HG03469 (cell line): ENCODE data around the gene CLCNKA.
"Not testable (repeated sequence)": the region's sequence is repeated elsewhere in the genome, so short reads cannot be mapped to it uniquely, and the experiment has no call there.

Source experiments
- ATAC-seq: cut with Tn5 transposase; IDR thresholded peaks from one replicate; pipeline ENCODE4 v1.9.1; 2021; ENCODE audit warnings: mild to moderate bottlenecking, moderate library complexity, moderate number of reproducible peaks; ENCODE audit not compliant: unreplicated experiment

Gene CLCNKA

DNA sequence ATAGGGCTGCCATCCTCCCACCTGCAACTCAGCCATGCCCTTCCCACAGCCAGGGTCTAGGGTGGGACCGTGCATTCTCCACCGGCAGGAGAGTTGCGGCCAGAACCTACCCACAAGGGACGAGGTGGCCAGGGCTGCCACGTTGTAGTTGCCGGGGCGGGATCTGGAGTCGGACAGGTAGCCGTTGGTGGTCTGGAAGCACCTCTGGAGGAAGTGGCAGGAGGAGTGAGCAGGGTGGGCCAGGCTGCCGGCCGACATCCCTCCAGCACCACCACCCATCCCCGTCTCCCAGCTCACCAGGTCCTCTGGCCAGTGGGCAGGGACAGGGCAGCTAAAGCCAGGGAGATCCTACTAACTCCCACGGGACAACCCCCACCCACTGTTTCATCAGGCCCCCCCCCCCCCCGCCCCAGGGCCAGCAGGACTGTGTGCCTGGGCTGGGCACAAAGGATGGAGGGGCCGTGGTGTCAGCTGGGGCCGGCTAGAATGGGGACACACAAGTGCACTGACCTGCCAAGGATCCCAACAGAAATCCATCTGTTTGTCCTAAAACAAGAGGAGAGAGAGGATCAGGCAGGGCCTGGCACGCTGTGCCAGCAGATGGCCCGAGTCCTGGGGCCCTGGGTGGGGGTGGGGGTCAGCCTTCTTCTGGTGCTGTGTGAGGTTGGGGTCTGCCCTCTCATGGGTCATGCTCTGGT lies 40.3 kb downstream of the CLCNKA start:
- not testable (repeated sequence) for ATAC-seq

GRCh38 chr1:16062687-16063075 lies 40.8 kb downstream of the CLCNKA start:
- ATAC-seq: not testable (repeated sequence)

DNA sequence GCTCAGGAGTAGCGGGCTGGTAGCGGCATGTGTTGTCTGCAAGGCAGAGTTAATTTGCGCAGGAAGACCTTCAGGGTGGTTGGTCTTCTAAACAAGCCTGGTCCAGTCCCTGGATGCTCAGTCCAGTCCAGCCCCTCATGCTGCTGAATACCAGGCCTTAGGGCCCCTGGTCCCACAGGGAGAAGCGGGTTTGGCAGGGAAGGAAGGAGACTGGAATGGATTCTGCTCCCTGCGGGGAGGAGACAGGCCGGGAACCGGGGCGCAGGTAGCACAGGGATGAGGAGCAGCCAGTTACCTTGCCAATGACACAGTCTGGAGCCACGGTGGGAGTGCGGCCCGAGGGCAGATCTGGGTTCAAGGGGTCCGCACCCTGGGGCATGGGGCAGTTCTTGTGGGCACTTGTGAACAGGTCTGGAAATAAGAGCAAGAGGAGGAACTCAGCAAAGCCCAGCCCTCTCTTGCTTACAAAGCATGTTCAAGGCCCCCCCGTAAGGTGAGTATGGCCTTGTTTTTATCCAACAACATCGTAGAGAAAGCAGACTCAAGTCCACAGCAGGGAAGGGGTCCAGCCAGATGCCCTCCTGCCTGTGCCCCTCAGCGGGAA lies 41.5 kb downstream of the CLCNKA start:
- ATAC-seq: no peak

- ATAC-seq: no peak
These were observed 42.1 kb downstream of the CLCNKA start for GRCh38 chr1:16063921-16064320.

GRCh38 chr1:16064536-16065268 lies 42.9 kb downstream of the CLCNKA start:
- no peak for ATAC-seq

- no peak for ATAC-seq
These were observed 43.4 kb downstream of the CLCNKA start for GRCh38 chr1:16065269-16065576.

- ATAC-seq: no peak
These were observed 44.4 kb downstream of the CLCNKA start for GRCh38 chr1:16066245-16066644.

- no peak for ATAC-seq
These were observed 45.4 kb downstream of the CLCNKA start for GRCh38 chr1:16067127-16067768.

- ATAC-seq: no peak
These were observed 46.1 kb downstream of the CLCNKA start for GRCh38 chr1:16067933-16068332.

DNA sequence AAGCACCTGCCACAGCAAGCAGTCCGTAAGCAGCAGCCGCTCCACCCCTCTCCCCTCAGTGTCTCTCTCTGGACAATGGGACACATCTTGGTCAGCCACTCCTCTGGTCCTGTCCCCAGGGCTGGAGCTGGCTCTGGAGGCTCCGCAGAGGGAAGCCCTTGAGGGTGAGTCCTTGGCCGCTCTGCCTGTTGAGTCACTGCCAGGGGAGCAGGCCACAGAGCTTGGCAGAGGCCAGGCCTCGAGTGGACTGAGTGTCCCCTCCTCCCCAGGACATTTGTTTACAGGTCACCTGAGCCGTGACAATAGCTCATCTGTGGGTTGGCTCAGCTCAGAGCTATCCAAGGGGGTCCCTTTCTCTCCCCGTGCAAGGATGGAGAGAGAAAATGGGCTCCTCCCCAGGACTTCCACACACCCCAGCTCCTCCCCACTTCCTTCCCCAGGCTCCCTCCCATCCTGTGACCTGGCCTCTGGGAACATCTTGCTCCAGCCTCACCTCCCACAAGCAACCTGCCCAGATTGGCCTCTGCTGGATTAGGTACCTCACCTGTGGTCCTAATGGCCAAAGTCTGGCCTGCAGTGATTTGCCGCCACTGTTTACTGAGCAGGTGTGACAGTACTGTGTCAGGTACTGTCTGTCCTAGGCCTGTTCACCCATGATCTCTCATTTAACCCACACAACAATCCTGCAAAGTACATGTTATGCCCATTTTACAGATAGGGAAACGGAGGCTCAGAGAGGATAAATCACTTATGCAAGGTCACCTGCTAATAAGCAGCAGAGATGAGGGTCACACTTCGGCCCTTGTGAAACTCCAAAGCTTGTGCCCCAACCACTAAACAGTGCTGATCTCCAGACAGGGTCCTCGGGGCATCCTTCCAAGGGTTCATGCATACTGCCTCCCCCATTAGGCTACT lies 46.8 kb downstream of the CLCNKA start:
- ATAC-seq: no peak

GRCh38 chr1:16070640-16071355 lies 49.0 kb downstream of the CLCNKA start:
- ATAC-seq: no peak

GRCh38 chr1:16071614-16072013 lies 49.8 kb downstream of the CLCNKA start:
- no peak for ATAC-seq

GRCh38 chr1:16072095-16072494 lies 50.3 kb downstream of the CLCNKA start:
- no peak for ATAC-seq

- ATAC-seq: no peak
These were observed 51.0 kb downstream of the CLCNKA start for GRCh38 chr1:16072616-16073484.

GRCh38 chr1:16073490-16074119 lies 51.8 kb downstream of the CLCNKA start, which contains the start of gene FAM131C:
Gene FAM131C (minus strand): TSS chr1:16073651. CDS start chr1:16073442, 209 bp downstream.
- ATAC-seq: no peak

DNA sequence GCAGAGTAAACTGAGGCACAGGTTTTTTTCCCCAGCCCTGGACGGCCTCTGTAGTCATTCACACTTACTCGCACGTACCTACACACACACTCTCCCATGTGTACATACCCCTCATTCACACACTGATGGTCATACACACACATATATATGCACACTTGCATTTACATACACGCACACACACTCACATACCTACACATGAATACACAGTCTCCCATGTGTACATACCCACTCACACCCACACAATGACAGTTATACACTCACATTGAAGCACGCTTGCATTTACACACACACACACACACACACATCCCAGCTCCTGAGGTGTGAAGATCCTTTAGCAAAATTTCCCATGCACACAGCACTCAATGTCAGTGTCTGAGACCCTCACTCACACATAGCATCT lies 52.4 kb downstream of the CLCNKA start:
- no peak for ATAC-seq

DNA sequence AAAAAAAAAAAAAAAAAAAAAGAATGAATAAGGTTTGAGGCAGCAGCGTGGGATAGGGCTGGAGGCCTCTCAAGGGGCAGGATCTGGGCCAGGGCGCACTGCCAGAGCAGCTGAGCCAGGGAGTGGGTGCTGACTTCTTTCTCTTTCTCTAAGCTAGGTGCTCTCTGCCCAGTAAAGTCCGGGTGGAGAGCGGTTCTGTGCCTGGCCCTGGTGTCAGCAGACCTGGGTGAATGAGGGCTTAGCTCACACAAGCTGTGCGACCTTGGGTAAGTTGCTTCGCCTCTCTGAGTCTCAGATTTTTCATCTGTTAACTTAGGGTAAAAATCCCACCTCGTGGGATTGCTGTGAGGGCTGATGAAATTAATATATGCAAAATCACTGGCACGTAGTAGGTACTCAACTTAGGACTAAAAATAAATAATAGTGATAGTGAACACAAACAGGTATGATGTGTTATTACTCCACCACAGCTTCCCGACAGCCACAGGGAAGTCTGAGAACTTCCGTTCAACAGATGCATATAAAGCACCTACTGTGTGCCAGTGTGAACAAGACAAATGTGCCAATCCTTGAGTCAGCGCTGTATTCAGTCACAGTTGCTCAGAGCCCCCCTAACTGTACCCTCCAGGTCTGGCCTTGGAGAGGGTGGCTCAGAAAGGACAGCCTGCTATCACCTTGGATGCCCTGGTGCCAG lies 53.6 kb downstream of the CLCNKA start:
- ATAC-seq: no peak
